PC-9 (cell line): Measurements from ENCODE around the gene KLK13. TPM values are rescaled to one million over a fixed set of nuclear protein-coding genes. Genes with fewer than 3 reads are reported as not detected.
A peak's percentile ranks its signal among the peaks of the same experiment; 100 is the strongest.

Source experiments
- BruUV-seq: library from RNA; stranded (reverse); fragments of 400-500 nt; replicated peaks from 2 replicates; lab custom pipeline; 2021; lab: Mats Ljungman, UMichigan
- CTCF ChIA-PET: fragments of 300-600 bp; sonication (Branson Sonifier 250); formaldehyde crosslinking; loops from one replicate; lab custom pipeline; 2022; ENCODE audit warnings: antibody characterized with exemption; lab: Charles Lee
- POLR2A ChIA-PET: fragments of 300-600 bp; sonication (Branson Sonifier 250); formaldehyde crosslinking; loops from one replicate; lab custom pipeline; 2022; ENCODE audit warnings: antibody characterized with exemption; ENCODE audit not compliant: unreplicated experiment; lab: Charles Lee
- DNase-seq, 2 experiments: peaks; one replicate each; pipeline versions ENCODE4 v3.0.0 to v3.0.0-alpha.2; 2015 to 2022; ENCODE audit warnings: mixed read lengths in 1 of 2
- H2AFZ ChIP-seq: fragments of 200-600 bp; sonication (generic); 2 replicates; pipeline ENCODE4 v1.8.1; 2017; ENCODE audit warnings: antibody characterized with exemption
- H3F3A ChIP-seq: fragments of 200-600 bp; sonication (generic); 2 replicates; pipeline ENCODE4 v1.8.1; 2017; ENCODE audit warnings: antibody characterized with exemption, mild to moderate bottlenecking, low read depth; ENCODE audit not compliant: insufficient read depth
- H3K27ac ChIP-seq: fragments of 200-600 bp; sonication (generic); 2 replicates; pipeline ENCODE4 v1.6.1; 2016; ENCODE audit warnings: mixed run types
- H3K27me3 ChIP-seq: fragments of 200-600 bp; sonication (generic); 2 replicates; pipeline ENCODE4 v1.6.1; 2016; ENCODE audit warnings: low read depth, mixed run types; ENCODE audit not compliant: insufficient read depth
- H3K36me3 ChIP-seq: fragments of 200-600 bp; sonication (generic); 2 replicates; pipeline ENCODE4 v1.6.1; 2016; ENCODE audit warnings: low read depth, mixed run types
- H3K4me1 ChIP-seq: fragments of 200-600 bp; sonication (generic); replicated peaks from 2 replicates; pipeline ENCODE4 v1.6.1; 2016; ENCODE audit warnings: mixed run types; ENCODE audit not compliant: insufficient read depth
- H3K4me2 ChIP-seq: fragments of 200-600 bp; sonication (generic); 2 replicates; pipeline ENCODE4 v1.6.1; 2017; ENCODE audit warnings: mixed run types
- H3K4me3 ChIP-seq: fragments of 200-600 bp; sonication (generic); 2 replicates; pipeline ENCODE4 v1.6.1; 2016; ENCODE audit warnings: mixed run types
- H3K79me2 ChIP-seq: fragments of 200-600 bp; sonication (generic); 2 replicates; pipeline ENCODE4 v1.6.1; 2017; ENCODE audit warnings: low read depth, mixed run types
- H3K9me2 ChIP-seq: fragments of 200-600 bp; sonication (generic); 2 replicates; pipeline ENCODE4 v1.8.1; 2017; ENCODE audit warnings: mild to moderate bottlenecking; ENCODE audit not compliant: insufficient read depth
- H3K9me3 ChIP-seq: fragments of 200-600 bp; sonication (generic); 2 replicates; pipeline ENCODE4 v1.8.1; 2016; ENCODE audit warnings: low read depth; ENCODE audit not compliant: insufficient read depth
- H4K20me1 ChIP-seq: fragments of 200-600 bp; sonication (generic); 2 replicates; pipeline ENCODE4 v1.8.1; 2017; ENCODE audit not compliant: insufficient read depth
- CTCF ChIP-seq: fragments of 200-600 bp; sonication (generic); conservative IDR thresholded peaks from 2 replicates; pipeline ENCODE4 v1.6.1; 2017; ENCODE audit warnings: mixed run types, antibody characterized with exemption, mild to moderate bottlenecking, moderate library complexity
- EZH2 ChIP-seq: fragments of 200-600 bp; sonication (generic); IDR thresholded peaks from 2 replicates; pipeline ENCODE4 v1.8.0; 2017; ENCODE audit warnings: antibody characterized with exemption, low read depth
- intact Hi-C: fragments of 100-400 bp; cut with micrococcal nuclease; formaldehyde crosslinking; loops from one replicate; pipeline ENCODE4 v1.10.0; 2022; ENCODE audit not compliant: unreplicated experiment
- total RNA-seq: library from RNA; stranded (reverse); gene quantifications from 2 replicates; pipeline ENCODE4 v1.2.3, GENCODE V29; 2021

The KLK13 gene
- total RNA-seq, 1 experiment from 2014 or later, result not detected

- no peak for TF ChIP-seq EZH2
- TF ChIP-seq CTCF, result no peak
- no peak within 1 kb of the TSS for H3K4me3 ChIP-seq
- ChIA-PET CTCF (interaction anchor here (0.6 kb wide), 1 partner anchor 329 kb away, joined by 3 read pairs; no protein-coding TSS in a partner anchor), POLR2A (interaction anchor here (0.6 kb wide), 1 partner anchor 32 kb away, joined by 3 read pairs; no protein-coding TSS in a partner anchor)
- H2AFZ ChIP-seq, result no peak within 1 kb of the TSS
- intact Hi-C loops, result no loop called here
- no TSS peak for BruUV-seq
- H3K4me1 ChIP-seq, result no peaks in the 10 kb centered on the region
- DNase-seq, result peak in 1 of 2 experiments; percentile 37
- H3K36me3 ChIP-seq, result no peaks in the 10 kb centered on the region
- H3K9me3 ChIP-seq, result no peaks in the 10 kb centered on the region
- H3K9me2 ChIP-seq, result no peaks in the 10 kb centered on the region
- no peaks in the 10 kb centered on the region for H3F3A ChIP-seq
- no peaks in the 10 kb centered on the region for H3K79me2 ChIP-seq
- 0 out of 2 replicates have a peak within 1 kb of the TSS, but pooled peaks have one; percentile 4 for H3K4me2 ChIP-seq
- no peaks in the 10 kb centered on the region for H4K20me1 ChIP-seq
- H3K27ac ChIP-seq, result no peak within 1 kb of the TSS
- H3K27me3 ChIP-seq, result no peaks in the 10 kb centered on the region
These were observed 30.2 kb downstream of the KLK13 start, which contains the start of gene KLK12 for GRCh38 chr19:51034704-51035103. KLK12 (minus strand) TSS chr19:51035002; CDS start chr19:51034621, 381 bp downstream.

- no peaks in the 10 kb centered on the region for H3K9me3 ChIP-seq
- no peak overlapping the region for H2AFZ ChIP-seq
- H3F3A ChIP-seq, result no peaks in the 10 kb centered on the region
- no peaks in the 10 kb centered on the region for H3K9me2 ChIP-seq
- H3K27ac ChIP-seq, result no peak overlapping the region
- no TSS peak for BruUV-seq
- no peaks in the 10 kb centered on the region for H4K20me1 ChIP-seq
- no peaks in the 10 kb centered on the region for H3K36me3 ChIP-seq
- H3K79me2 ChIP-seq, result no peaks in the 10 kb centered on the region
- DNase-seq, result peak in 1 of 2 experiments; percentile 3
- ChIA-PET CTCF (no interaction called here), POLR2A (no interaction called here)
- intact Hi-C loops, result no loop called here
- H3K27me3 ChIP-seq, result 0 out of 2 replicates have a peak, but pooled peaks cover 8% of the 10 kb centered on the region
- TF ChIP-seq CTCF (no peak), EZH2 (no peak)
- H3K4me2 ChIP-seq, result no peak overlapping the region
- H3K4me1 ChIP-seq, result no peaks in the 10 kb centered on the region
- H3K4me3 ChIP-seq, result no peak overlapping the region
These were observed 33.0 kb downstream of the KLK13 start for GRCh38 chr19:51031880-51032225.

GRCh38 chr19:51031220-51031879 is 33.5 kb downstream of the KLK13 start:
- H3F3A ChIP-seq, result no peaks in the 10 kb centered on the region
- H3K27ac ChIP-seq, result no peak overlapping the region
- peak in 1 of 2 experiments; percentile 6 for DNase-seq
- H3K36me3 ChIP-seq, result no peaks in the 10 kb centered on the region
- no peaks in the 10 kb centered on the region for H3K4me1 ChIP-seq
- no peak overlapping the region for H2AFZ ChIP-seq
- no peaks in the 10 kb centered on the region for H4K20me1 ChIP-seq
- no peak overlapping the region for H3K4me2 ChIP-seq
- 0 out of 2 replicates have a peak, but pooled peaks cover 8% of the 10 kb centered on the region for H3K27me3 ChIP-seq
- no peak overlapping the region for H3K4me3 ChIP-seq
- ChIA-PET POLR2A (no interaction called here), CTCF (no interaction called here)
- intact Hi-C loops, result no loop called here
- BruUV-seq, result no TSS peak
- no peaks in the 10 kb centered on the region for H3K9me3 ChIP-seq
- H3K9me2 ChIP-seq, result no peaks in the 10 kb centered on the region
- no peaks in the 10 kb centered on the region for H3K79me2 ChIP-seq
- TF ChIP-seq CTCF (no peak), EZH2 (no peak)
